Measurements from ENCODE around the gene CCRL2. TPM values are rescaled to one million over a fixed set of nuclear protein-coding genes. Genes with fewer than 3 reads are reported as not detected.

CCRL2 gene
- total and polyA plus RNA-seq, 2 of the 8 experiments (the other 6 are each of a cell fraction or from before 2014, with no cell fraction given), result not detected

DNA sequence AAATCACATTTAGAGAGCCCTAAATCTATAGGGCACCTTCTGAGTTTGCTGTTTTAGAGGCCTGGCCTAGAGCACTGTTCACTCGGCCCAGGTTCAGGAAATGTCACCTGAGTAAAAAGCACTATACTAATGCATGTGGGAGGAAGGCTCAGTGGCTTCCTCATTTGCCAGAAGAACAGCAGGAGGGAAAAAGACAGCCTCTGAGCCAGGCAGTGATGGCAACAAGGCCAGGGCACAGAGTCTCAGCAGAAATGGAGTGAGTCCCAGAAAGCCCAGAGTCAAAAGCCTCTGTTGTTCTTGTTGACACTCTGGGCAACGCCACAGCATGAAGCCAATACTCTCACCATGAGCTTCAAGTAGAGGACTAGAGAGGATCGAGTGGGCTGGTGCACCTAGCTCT lies 31.8 kb downstream of the CCRL2 start:
- H3K14ac ChIP-seq (ENCODE audit: insufficient read length), result no peak overlapping the region
- H3K9ac ChIP-seq (replicated peaks in 1 of 4; ENCODE audit: extremely low read depth in 1 of 4, low read depth in 3 of 4, low read length in 3 of 4), result no peak overlapping the region
- H3K23ac ChIP-seq (ENCODE audit: insufficient read length), result no peak overlapping the region
- FAIRE-seq (no peak), DNase-seq (ENCODE audit: low read depth in 1 of 2, low spot score in 2 of 2) (no peak)
- H2BK120ac ChIP-seq (replicated peaks; ENCODE audit: low read depth, low read length), result no peak overlapping the region
- H3K4me1 ChIP-seq (replicated peaks in 1 of 4; ENCODE audit: control insufficient read depth in 3 of 4, insufficient read depth in 4 of 4, low read length in 3 of 4), result peaks cover 0 to 5% (median 2%) of the 10 kb centered on the region in 4 experiments; a peak in 4 of 7 replicates
- H3K56ac ChIP-seq (replicated peaks; ENCODE audit: insufficient read length, low read depth, low read length), result no peak overlapping the region
- WGBS, 2 experiments (ENCODE audit: extremely low coverage in 1 of 2, insufficient coverage in 1 of 2, insufficient read length in 1 of 2, insufficient replicate concordance in 2 of 2, low coverage in 1 of 2, low lambda C conversion rate in 2 of 2, missing lambda C conversion rate in 1 of 2), result 85% methylated on average over 3 of the region's 3 CpGs; no CpG with 5 or more reads in 1 of the 2 experiments
- no peaks in the 10 kb centered on the region for H3K9me3 ChIP-seq (ENCODE audit: insufficient read depth in 2 of 2, low read depth in 1 of 2, low read length in 1 of 2)
- no peaks in the 10 kb centered on the region for H3K79me1 ChIP-seq (ENCODE audit: low read depth, low read length)
- H4K5ac ChIP-seq (ENCODE audit: insufficient read length, low read depth, low read length), result no peak overlapping the region
- H4K8ac ChIP-seq (ENCODE audit: extremely low read depth, insufficient read depth, low read length), result no peak overlapping the region
- H3K23me2 ChIP-seq (ENCODE audit: low read depth, low read length), result no peaks in the 10 kb centered on the region; the same call in 1 of the 2 replicates
- no peak overlapping the region for H3K4me3 ChIP-seq (ENCODE audit: extremely low read depth in 1 of 4, insufficient read depth in 2 of 4, low read depth in 3 of 4, low read length in 4 of 4)
- H3K4me2 ChIP-seq (ENCODE audit: insufficient read depth in 1 of 2, low read depth in 2 of 2, low read length in 2 of 2), result no peak overlapping the region
- no peak overlapping the region for H2BK12ac ChIP-seq (ENCODE audit: low read depth, low read length)
- no peak overlapping the region for H2BK15ac ChIP-seq (ENCODE audit: low read length)
- H3K27me3 ChIP-seq (replicated peaks in 1 of 4; ENCODE audit: control insufficient read depth in 3 of 4, extremely low read depth in 1 of 4, insufficient read depth in 3 of 4, low read length in 3 of 4), result no peaks in the 10 kb centered on the region
- H2AFZ ChIP-seq (ENCODE audit: low read length), result no peak overlapping the region
- H3K79me2 ChIP-seq (ENCODE audit: control insufficient read depth in 1 of 2, insufficient read depth in 2 of 2, low read length in 2 of 2), result no peaks in the 10 kb centered on the region
- no peak overlapping the region for H3K18ac ChIP-seq (ENCODE audit: extremely low read depth, low read length)
- POLR2A ChIA-PET (ENCODE audit: partially characterized antibody), result no interaction called here
- CTCF ChIA-PET (ENCODE audit: partially characterized antibody), result interaction anchor here (0.5 to 2.9 kb wide), 7 partner anchors 9 to 64 kb away, joined by 3 to 27 read pairs (median 4); no protein-coding TSS in a partner anchor
- H4K91ac ChIP-seq (replicated peaks; ENCODE audit: insufficient read length, low read length), result no peak overlapping the region
- H3K27ac ChIP-seq (ENCODE audit: low read depth, low read length), result no peak overlapping the region
- no peaks in the 10 kb centered on the region for H3K36me3 ChIP-seq (ENCODE audit: control insufficient read depth in 2 of 4, insufficient read depth in 4 of 4, low read length in 3 of 4)
- H2BK5ac ChIP-seq (ENCODE audit: low read depth, low read length), result no peak overlapping the region
- H4K20me1 ChIP-seq (replicated peaks in 1 of 2; ENCODE audit: control insufficient read depth in 1 of 2, insufficient read depth in 2 of 2, low read length in 2 of 2), result no peaks in the 10 kb centered on the region
- H3K4ac ChIP-seq (replicated peaks; ENCODE audit: insufficient read length, low read depth, low read length), result no peak overlapping the region
- no peak overlapping the region for H2BK20ac ChIP-seq (ENCODE audit: low read length)
- no peak overlapping the region for H2AK5ac ChIP-seq (ENCODE audit: low read depth, low read length)
- no peak for TF ChIP-seq JUND (IDR thresholded peaks at IDR 0.05; ENCODE audit: low read length)
- TF ChIP-seq SIRT6 (IDR thresholded peaks at IDR 0.05; ENCODE audit: low read length), result no peak
- no peak for TF ChIP-seq CHD1 (IDR thresholded peaks at IDR 0.05; ENCODE audit: low read depth, low read length)
- TF ChIP-seq, protein P1, sequence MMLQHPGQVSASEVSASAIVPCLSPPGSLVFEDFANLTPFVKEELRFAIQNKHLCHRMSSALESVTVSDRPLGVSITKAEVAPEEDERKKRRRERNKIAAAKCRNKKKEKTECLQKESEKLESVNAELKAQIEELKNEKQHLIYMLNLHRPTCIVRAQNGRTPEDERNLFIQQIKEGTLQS (IDR thresholded peaks at IDR 0.05; ENCODE audit: insufficient read depth, low read depth, low read length), result no peak
- TF ChIP-seq PHF8 (conservative IDR thresholded peaks at IDR 0.05; ENCODE audit: low read depth, low read length), result no peak
- TF ChIP-seq GTF2F1 (IDR thresholded peaks at IDR 0.05; ENCODE audit: borderline replicate concordance, low read depth, low read length), result no peak
- no peak for TF ChIP-seq BRCA1 (IDR thresholded peaks at IDR 0.05; ENCODE audit: low read depth, low read length)
- no peak for TF ChIP-seq EGR1 (IDR thresholded peaks at IDR 0.05; ENCODE audit: borderline replicate concordance, low read depth, low read length)
- TF ChIP-seq SUZ12 (IDR thresholded peaks at IDR 0.05; ENCODE audit: low read length), result no peak
- TF ChIP-seq HDAC6 (IDR thresholded peaks at IDR 0.05; ENCODE audit: low read depth, low read length), result no peak
- TF ChIP-seq BCL11A (IDR thresholded peaks at IDR 0.05; ENCODE audit: low read depth in 2 of 2, low read length in 2 of 2), result no peak
- TF ChIP-seq TBP (IDR thresholded peaks at IDR 0.05; ENCODE audit: low read depth, low read length), result no peak
- no peak for TF ChIP-seq CTBP2 (IDR thresholded peaks at IDR 0.05; ENCODE audit: borderline replicate concordance, insufficient read depth, insufficient read length, low read length)
- TF ChIP-seq KDM4A (IDR thresholded peaks at IDR 0.05; ENCODE audit: low read depth, low read length, severe bottlenecking), result no peak
- no peak for TF ChIP-seq TAF1 (IDR thresholded peaks at IDR 0.05; ENCODE audit: low read depth, low read length)

Measured in H1 (cell line).